Measurements from ENCODE around the gene INO80D. TPM values are rescaled to one million over a fixed set of nuclear protein-coding genes. Genes with fewer than 3 reads are reported as not detected.

The INO80D gene
- total and polyA plus RNA-seq, 2 of the 13 experiments (the other 11 are each of a cell fraction or from before 2014, with no cell fraction given) = 7.6 to 7.9 TPM

GRCh38 chr2:205975082-205975949, 110.7 kb downstream of the INO80D start (continued):
- TF ChIP-seq JUNB (CRISPR knock-in tag; IDR thresholded peaks at IDR 0.05; ENCODE audit: borderline replicate concordance) (no peak; the same call in 1 of the 2 replicates), DMAP1 (CRISPR knock-in tag; IDR thresholded peaks at IDR 0.05) (peak; percentile 86), NR2F6 (IDR thresholded peaks at IDR 0.05) (peak; percentile 73), NR2F6 (CRISPR knock-in tag; IDR thresholded peaks at IDR 0.05) (peak; percentile 88), EP300 (IDR thresholded peaks at IDR 0.05; ENCODE audit: low read depth in 2 of 2, low read length in 2 of 2) (peak; percentile 51 to 95; a peak in 2 of 4 replicates), EP300 (CRISPR knock-in tag; IDR thresholded peaks at IDR 0.05; ENCODE audit: borderline replicate concordance) (peak; percentile 87), NAIF1 (CRISPR knock-in tag; IDR thresholded peaks at IDR 0.05; ENCODE audit: borderline replicate concordance) (no peak; the same call in 1 of the 2 replicates), KLF13 (CRISPR knock-in tag; IDR thresholded peaks at IDR 0.05) (no peak), FOXO1 (CRISPR knock-in tag; IDR thresholded peaks at IDR 0.05) (peak; percentile 99), ZNF781 (CRISPR knock-in tag; IDR thresholded peaks at IDR 0.05; ENCODE audit: borderline replicate concordance, not compliant biosample characterization) (no peak), ZNF251 (CRISPR knock-in tag; IDR thresholded peaks at IDR 0.05) (no peak), ATF7 (IDR thresholded peaks at IDR 0.05) (no peak), ATF7 (CRISPR knock-in tag; IDR thresholded peaks at IDR 0.05) (no peak), SOX5 (CRISPR knock-in tag; IDR thresholded peaks at IDR 0.05; ENCODE audit: borderline replicate concordance) (peak; percentile 98), CCDC6 (CRISPR knock-in tag; IDR thresholded peaks at IDR 0.05) (peak; percentile 49; the same call in 1 of the 2 replicates), TFAP4 (IDR thresholded peaks at IDR 0.05; ENCODE audit: borderline replicate concordance, low read depth) (peak; percentile 69), ZNF782 (CRISPR knock-in tag; IDR thresholded peaks at IDR 0.05; ENCODE audit: borderline replicate concordance) (no peak), STAT6 (CRISPR knock-in tag; IDR thresholded peaks at IDR 0.05; ENCODE audit: borderline replicate concordance) (peak; percentile 94), NCOA5 (CRISPR knock-in tag; IDR thresholded peaks at IDR 0.05) (no peak; the same call in 1 of the 2 replicates), TGIF2 (CRISPR knock-in tag; IDR thresholded peaks at IDR 0.05) (peak; percentile 81; the same call in 1 of the 2 replicates), ZNF549 (CRISPR knock-in tag; IDR thresholded peaks at IDR 0.05) (no peak), SP5 (CRISPR knock-in tag; IDR thresholded peaks at IDR 0.05; ENCODE audit: borderline replicate concordance, low read depth) (peak; percentile 91), ZFP82 (CRISPR knock-in tag; IDR thresholded peaks at IDR 0.05; ENCODE audit: borderline replicate concordance) (no peak)
- TF ChIP-seq, protein P1, sequence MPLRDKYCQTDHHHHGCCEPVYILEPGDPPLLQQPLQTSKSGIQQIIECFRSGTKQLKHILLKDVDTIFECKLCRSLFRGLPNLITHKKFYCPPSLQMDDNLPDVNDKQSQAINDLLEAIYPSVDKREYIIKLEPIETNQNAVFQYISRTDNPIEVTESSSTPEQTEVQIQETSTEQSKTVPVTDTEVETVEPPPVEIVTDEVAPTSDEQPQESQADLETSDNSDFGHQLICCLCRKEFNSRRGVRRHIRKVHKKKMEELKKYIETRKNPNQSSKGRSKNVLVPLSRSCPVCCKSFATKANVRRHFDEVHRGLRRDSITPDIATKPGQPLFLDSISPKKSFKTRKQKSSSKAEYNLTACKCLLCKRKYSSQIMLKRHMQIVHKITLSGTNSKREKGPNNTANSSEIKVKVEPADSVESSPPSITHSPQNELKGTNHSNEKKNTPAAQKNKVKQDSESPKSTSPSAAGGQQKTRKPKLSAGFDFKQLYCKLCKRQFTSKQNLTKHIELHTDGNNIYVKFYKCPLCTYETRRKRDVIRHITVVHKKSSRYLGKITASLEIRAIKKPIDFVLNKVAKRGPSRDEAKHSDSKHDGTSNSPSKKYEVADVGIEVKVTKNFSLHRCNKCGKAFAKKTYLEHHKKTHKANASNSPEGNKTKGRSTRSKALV (CRISPR knock-in tag; IDR thresholded peaks at IDR 0.05) = peak; percentile 80
- TF ChIP-seq, protein P2, sequence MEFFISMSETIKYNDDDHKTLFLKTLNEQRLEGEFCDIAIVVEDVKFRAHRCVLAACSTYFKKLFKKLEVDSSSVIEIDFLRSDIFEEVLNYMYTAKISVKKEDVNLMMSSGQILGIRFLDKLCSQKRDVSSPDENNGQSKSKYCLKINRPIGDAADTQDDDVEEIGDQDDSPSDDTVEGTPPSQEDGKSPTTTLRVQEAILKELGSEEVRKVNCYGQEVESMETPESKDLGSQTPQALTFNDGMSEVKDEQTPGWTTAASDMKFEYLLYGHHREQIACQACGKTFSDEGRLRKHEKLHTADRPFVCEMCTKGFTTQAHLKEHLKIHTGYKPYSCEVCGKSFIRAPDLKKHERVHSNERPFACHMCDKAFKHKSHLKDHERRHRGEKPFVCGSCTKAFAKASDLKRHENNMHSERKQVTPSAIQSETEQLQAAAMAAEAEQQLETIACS (CRISPR knock-in tag; IDR thresholded peaks at IDR 0.05) = no peak

Data from HepG2 (cell line).